CD4-positive, alpha-beta T cell treated with Interleukin-15 for 4 hours (primary cell): Measurements from ENCODE around the gene HSPA4L.

Experiments used
- DNase-seq: peaks from one replicate; pipeline ENCODE4 v3.0.0-alpha.2; 2020; ENCODE audit warnings: low spot score

Gene HSPA4L

DNA sequence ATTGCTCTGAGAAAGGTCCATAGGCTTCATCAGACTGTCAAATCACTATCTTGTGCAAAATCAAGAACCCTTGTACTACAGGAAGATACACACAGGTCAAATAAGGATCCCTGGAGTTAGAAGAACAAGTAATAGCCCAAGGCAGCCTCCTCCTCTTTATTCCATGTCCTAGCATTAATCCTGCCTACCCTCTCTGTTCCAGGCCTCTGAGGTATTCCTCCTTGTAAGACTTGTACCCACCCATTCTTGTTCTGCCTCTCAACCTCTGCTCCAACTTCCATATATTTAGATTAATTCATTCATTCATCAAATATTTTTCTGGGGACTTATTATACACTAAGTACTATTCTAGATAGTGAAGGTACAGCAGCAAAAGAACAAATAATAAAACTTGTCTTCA is 88.2 kb downstream of the HSPA4L start:
- DNase-seq: no peak

DNA sequence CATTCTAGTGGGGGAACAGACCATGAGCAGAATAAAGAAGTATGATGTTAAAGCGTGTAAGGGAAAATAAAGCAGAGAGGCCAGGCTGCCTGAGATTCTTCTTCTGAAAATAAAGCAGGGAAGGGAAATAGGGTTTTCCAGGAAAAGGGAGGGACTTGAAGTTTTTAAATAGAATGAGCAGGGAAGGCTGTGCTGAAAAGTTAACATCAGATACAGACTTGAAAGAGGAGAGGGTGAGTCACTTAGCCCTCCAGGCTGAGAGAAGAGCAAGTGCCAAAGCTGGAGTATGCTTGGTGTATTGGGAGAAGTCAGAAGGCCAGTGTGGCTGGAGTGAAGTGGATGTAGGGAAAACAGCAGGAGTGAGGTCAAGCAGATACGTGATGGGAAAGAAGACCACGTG is 88.6 kb downstream of the HSPA4L start:
- no peak for DNase-seq

DNA sequence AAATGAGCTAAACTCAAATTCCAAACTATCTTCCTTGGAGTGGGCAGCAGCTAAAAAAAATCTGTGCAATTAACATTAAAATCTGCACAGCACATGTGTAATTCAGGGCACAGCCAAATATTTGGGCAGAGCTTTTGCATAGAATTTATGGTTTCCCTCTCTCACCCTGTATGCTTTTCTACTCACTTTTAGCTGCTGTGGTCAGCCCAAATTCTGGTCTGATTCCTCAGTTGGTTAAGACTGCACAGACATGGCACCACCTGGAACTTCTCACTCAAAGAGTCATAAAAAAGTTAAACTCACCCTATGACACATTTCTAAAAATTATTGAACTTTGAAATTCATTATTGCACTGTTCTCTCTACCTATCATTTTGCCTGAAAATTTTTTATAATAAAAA is 93.7 kb downstream of the HSPA4L start:
- DNase-seq: no peak

DNA sequence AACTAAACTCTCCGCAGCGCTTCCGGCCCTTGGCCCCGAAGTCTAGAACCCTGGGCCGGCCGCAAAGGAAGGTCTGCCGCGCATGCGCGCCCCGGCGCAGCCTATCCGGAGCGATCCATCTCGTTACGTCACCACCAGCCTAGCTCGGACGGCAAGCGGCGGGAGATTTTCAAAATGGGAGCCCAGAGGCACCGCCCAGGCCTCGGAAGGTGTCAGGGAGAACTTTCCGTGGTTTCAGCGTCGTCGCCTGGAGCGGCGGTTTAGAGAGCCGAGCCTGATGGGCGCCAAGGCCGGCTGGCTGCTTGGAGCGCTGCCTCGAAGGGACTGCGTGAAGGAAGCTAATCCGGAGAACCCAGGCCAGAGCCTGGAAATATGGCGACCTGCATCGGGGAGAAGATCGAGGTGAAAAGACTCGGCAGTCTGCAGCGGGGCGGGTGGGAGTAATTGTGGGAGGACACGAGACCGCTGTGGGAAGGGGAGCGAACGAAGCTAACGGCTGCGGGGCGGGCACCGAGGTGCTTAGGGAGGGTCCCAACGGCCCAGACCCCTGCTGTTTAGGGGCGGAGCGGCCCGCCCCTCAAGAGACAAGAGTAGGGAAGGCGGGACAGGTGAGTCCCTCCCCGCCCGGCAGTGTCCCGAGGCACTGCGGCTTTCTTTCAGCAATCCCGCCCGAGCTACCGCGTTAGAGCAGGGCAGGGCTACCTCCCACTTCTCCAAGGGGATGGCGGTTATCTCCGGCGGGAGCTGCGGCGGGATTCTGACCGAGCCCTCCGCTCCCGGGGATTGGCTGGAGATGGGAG is 98.8 kb downstream of the HSPA4L start, which contains the start of gene PLK4:
TSS of gene PLK4 (plus strand) at position 131 of the 800 bp plus-strand sequence. CDS start at position 373, 242 bp downstream.
- DNase-seq: peak; percentile 96

DNA sequence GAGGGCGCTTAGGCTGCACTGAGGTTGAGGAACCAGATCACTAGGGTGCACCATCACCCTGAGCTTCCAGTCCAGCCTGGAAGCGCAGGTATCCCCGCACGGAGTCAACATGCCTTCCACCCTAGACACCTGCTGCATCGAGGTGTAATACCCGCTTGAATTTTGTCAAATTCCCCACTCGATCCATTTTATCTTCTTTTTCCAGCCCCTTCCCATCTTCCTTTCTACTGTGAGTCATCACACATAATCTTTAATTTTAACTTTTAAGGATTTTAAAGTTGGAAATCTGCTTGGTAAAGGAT is 99.4 kb downstream of the HSPA4L start:
- DNase-seq: no peak

DNA sequence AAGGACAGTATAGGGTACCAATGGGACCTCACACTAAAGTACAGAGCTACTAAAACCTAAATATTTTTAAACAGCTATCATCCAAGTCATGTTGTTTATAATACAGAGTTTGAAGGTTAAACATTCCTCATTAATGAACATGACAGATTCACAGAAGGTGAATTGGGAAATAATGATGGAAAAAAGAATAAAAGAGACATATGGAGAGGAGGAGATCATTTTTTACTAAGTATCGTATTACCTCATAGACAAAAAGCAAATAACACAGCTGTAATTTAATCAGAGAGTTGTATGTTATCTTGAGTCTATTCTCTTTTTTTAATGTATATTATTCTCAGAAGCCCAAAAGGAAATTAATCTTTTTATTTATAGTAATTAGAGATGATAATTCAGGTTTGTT is 106.4 kb downstream of the HSPA4L start:
- DNase-seq: no peak

DNA sequence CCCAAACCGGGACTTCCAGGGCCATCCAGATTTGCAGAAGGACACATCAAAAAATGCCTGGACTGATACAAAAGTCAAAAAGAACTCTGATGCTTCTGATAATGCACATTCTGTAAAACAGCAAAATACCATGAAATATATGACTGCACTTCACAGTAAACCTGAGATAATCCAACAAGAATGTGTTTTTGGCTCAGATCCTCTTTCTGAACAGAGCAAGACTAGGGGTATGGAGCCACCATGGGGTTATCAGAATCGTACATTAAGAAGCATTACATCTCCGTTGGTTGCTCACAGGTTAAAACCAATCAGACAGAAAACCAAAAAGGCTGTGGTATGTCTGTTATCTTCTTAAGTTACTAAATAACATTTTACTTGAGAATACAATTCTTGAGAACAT is 107.8 kb downstream of the HSPA4L start:
- no peak for DNase-seq
